ENCODE measurements around the gene HRK. TPM values are rescaled to one million over a fixed set of nuclear protein-coding genes. Genes with fewer than 3 reads are reported as not detected.
A peak's percentile ranks its signal among the peaks of the same experiment; 100 is the strongest.

The HRK gene
- total and polyA plus RNA-seq, 10 of the 15 experiments (the other 5 are each of a cell fraction or from before 2014, with no cell fraction given): not detected

GRCh38 chr12:116861320-116861719 is 19.9 kb downstream of the HRK start:
- H4K20me1 ChIP-seq (ENCODE audit: control insufficient read depth, insufficient read depth): no peaks in the 10 kb centered on the region
- no peaks in the 10 kb centered on the region for H3K36me3 ChIP-seq (ENCODE audit: control insufficient read depth in 2 of 2, insufficient read depth in 2 of 2, low read length in 1 of 2)
- ChIA-PET CTCF (interaction anchor here (1.1 kb wide), 1 partner anchor 259 kb away, joined by 3 read pairs; no protein-coding TSS in a partner anchor), POLR2A (interaction anchor here (0.6 to 1.1 kb wide), 2 partner anchors 42 to 51 kb away, joined by 4 to 6 read pairs; no protein-coding TSS in a partner anchor), SMC1A (ENCODE audit: uncharacterized antibody, unreplicated experiment) (interaction anchor here (0.6 kb wide), 1 partner anchor 1535 kb away, joined by 3 read pairs; no protein-coding TSS in a partner anchor), RAD21 (ENCODE audit: unreplicated experiment) (interaction anchor here (1.1 kb wide), 1 partner anchor 259 kb away, joined by 3 read pairs; no protein-coding TSS in a partner anchor)
- peaks cover 23% of the 10 kb centered on the region for H3K4me1 ChIP-seq (ENCODE audit: control insufficient read depth, insufficient read depth, low read length)
- under 1% methylated on average over 12 of the region's 12 CpGs for WGBS (ENCODE audit: insufficient coverage, insufficient replicate concordance, low lambda C conversion rate, missing lambda C conversion rate)
- no peaks in the 10 kb centered on the region for H3K27me3 ChIP-seq (replicated peaks in 1 of 2; ENCODE audit: control insufficient read depth in 2 of 2, insufficient read depth in 2 of 2, low read length in 1 of 2)
- intact Hi-C loops (cut with micrococcal nuclease; ENCODE audit: unreplicated experiment) (no loop called here), in situ Hi-C loops (cut with MboI) (no loop called here)
- no peaks in the 10 kb centered on the region for H3K9me3 ChIP-seq (replicated peaks; ENCODE audit: control insufficient read depth, insufficient read depth, low read length)
- H3K4me3 ChIP-seq: peak overlapping the region; percentile 55; the same call in 1 of the 2 replicates
- H2AFZ ChIP-seq (ENCODE audit: control insufficient read depth, low read depth, low read length): no peak overlapping the region
- no peaks in the 10 kb centered on the region for H3K79me2 ChIP-seq (ENCODE audit: control insufficient read depth, insufficient read depth, low read length)
- H3K27ac ChIP-seq (ENCODE audit: control insufficient read depth, insufficient read depth): no peak overlapping the region
- H3K4me2 ChIP-seq (ENCODE audit: control insufficient read depth, insufficient read depth): peak overlapping the region; percentile 73
- DNase-seq (ENCODE audit: low read depth, low spot score) (peak; percentile 43), FAIRE-seq (peak; percentile 62), ATAC-seq (peak; percentile 91)
- no peak overlapping the region for H3K9ac ChIP-seq (ENCODE audit: control insufficient read depth, insufficient read depth, low read length)
- BruUV-seq (replicated peaks): no TSS peak
- TF ChIP-seq IKZF1 (conservative IDR thresholded peaks at IDR 0.05) (peak; percentile 48; the same call in 1 of the 2 replicates), BCL11A (IDR thresholded peaks at IDR 0.05; ENCODE audit: low read depth, low read length) (no peak), E4F1 (IDR thresholded peaks at IDR 0.05; ENCODE audit: borderline replicate concordance, partially characterized antibody) (no peak), SMAD5 (IDR thresholded peaks at IDR 0.05; ENCODE audit: low read depth) (no peak), SIN3A (IDR thresholded peaks at IDR 0.05; ENCODE audit: low read depth, low read length) (no peak), RUNX3 (IDR thresholded peaks at IDR 0.05; ENCODE audit: low read length) (peak; percentile 46; the same call in 1 of the 2 replicates), PML (IDR thresholded peaks at IDR 0.05; ENCODE audit: low read length) (no peak), POLR2AphosphoS5 (IDR thresholded peaks at IDR 0.05; ENCODE audit: low read length) (no peak), ZZZ3 (IDR thresholded peaks at IDR 0.05; ENCODE audit: control insufficient read depth, insufficient read length, low read depth) (no peak), SP1 (IDR thresholded peaks at IDR 0.05; ENCODE audit: low read depth, low read length) (peak; percentile 41), ETV6 (conservative IDR thresholded peaks at IDR 0.05 in 1 of 2, IDR thresholded peaks at IDR 0.05 in 1 of 2; ENCODE audit: borderline replicate concordance in 1 of 2, low read depth in 1 of 2) (no peak), PAX5 (IDR thresholded peaks at IDR 0.05; ENCODE audit: borderline replicate concordance, low read depth, low read length) (peak; percentile 48; the same call in 1 of the 2 replicates), JUND (IDR thresholded peaks at IDR 0.05; ENCODE audit: low read depth, low read length) (no peak), TCF3 (IDR thresholded peaks at IDR 0.05; ENCODE audit: borderline replicate concordance, insufficient read depth, low read depth, low read length) (peak; percentile 87), EP300 (IDR thresholded peaks at IDR 0.05; ENCODE audit: borderline replicate concordance in 1 of 2, control insufficient read depth in 1 of 2, low read depth in 2 of 2, low read length in 2 of 2) (peak in 1 of 2 experiments; percentile 57; a peak in 1 of 4 replicates), GATAD2B (conservative IDR thresholded peaks at IDR 0.05; ENCODE audit: low read depth) (no peak), CREB1 (IDR thresholded peaks at IDR 0.05; ENCODE audit: low read depth) (peak; percentile 80)
- TF ChIP-seq, protein P1, sequence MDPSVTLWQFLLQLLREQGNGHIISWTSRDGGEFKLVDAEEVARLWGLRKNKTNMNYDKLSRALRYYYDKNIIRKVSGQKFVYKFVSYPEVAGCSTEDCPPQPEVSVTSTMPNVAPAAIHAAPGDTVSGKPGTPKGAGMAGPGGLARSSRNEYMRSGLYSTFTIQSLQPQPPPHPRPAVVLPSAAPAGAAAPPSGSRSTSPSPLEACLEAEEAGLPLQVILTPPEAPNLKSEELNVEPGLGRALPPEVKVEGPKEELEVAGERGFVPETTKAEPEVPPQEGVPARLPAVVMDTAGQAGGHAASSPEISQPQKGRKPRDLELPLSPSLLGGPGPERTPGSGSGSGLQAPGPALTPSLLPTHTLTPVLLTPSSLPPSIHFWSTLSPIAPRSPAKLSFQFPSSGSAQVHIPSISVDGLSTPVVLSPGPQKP (IDR thresholded peaks at IDR 0.05; ENCODE audit: low read depth, low read length): no peak
- TF ChIP-seq, protein P2, sequence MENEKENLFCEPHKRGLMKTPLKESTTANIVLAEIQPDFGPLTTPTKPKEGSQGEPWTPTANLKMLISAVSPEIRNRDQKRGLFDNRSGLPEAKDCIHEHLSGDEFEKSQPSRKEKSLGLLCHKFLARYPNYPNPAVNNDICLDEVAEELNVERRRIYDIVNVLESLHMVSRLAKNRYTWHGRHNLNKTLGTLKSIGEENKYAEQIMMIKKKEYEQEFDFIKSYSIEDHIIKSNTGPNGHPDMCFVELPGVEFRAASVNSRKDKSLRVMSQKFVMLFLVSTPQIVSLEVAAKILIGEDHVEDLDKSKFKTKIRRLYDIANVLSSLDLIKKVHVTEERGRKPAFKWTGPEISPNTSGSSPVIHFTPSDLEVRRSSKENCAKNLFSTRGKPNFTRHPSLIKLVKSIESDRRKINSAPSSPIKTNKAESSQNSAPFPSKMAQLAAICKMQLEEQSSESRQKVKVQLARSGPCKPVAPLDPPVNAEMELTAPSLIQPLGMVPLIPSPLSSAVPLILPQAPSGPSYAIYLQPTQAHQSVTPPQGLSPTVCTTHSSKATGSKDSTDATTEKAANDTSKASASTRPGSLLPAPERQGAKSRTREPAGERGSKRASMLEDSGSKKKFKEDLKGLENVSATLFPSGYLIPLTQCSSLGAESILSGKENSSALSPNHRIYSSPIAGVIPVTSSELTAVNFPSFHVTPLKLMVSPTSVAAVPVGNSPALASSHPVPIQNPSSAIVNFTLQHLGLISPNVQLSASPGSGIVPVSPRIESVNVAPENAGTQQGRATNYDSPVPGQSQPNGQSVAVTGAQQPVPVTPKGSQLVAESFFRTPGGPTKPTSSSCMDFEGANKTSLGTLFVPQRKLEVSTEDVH (IDR thresholded peaks at IDR 0.05; ENCODE audit: low read depth, partially characterized antibody): no peak

All from GM12878 (cell line).